ENCODE data around the gene ABTB2.

GRCh38 chr11:34145847-34146381, 211.9 kb downstream of the ABTB2 start:
- no peak for TF ChIP-seq POLR2A (IDR thresholded peaks at IDR 0.05)
- TF ChIP-seq POLR2AphosphoS5 (IDR thresholded peaks at IDR 0.05) = no peak
- TF ChIP-seq CTCF (IDR thresholded peaks at IDR 0.05) = no peak
